ENCODE data around the gene SLC19A1.

SLC19A1 gene

DNA sequence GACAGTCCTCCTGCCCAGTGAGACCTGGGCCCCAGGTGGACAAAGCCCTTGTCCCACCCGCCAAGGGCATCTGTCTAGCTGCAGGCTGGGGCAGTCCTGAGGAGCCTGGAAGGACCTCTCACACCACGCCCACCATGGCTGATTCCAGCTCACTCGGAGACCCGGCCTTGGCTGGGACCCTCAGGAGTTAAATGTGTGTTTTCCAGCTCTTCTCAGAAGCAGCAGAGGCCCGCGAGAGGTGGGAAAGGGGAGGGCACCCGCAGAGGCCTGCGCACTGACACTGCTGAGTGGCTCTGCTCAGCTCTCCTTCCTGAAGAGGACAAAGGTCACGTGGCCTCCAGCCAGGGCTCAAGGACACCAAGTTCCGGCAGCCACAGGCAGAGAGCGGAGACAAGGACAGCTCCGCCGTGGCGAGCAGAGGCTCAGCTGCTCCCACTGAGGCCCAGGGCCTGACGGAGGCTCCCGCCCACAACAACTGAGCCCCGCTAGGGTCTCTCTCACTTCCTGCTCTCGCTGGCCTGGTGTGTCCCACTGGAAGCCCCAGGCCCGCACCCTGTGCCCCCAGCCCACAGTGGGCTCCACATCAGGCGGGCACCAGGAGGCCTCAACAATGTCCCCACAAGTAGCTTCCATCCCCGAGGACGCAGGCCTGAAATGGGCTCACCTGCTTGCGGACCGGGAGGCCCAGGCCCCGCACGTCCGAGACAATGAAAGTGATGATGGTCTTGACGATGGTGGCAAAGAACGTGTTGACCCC is 16.9 kb downstream of the SLC19A1 start:
- TF ChIP-seq POLR2A (IDR thresholded peaks at IDR 0.05; ENCODE audit: low read depth, low read length) = no peak
- TF ChIP-seq POLR2AphosphoS5 (IDR thresholded peaks at IDR 0.05; ENCODE audit: low read depth, low read length) = no peak
- no peak for TF ChIP-seq TAF1 (IDR thresholded peaks at IDR 0.05; ENCODE audit: borderline replicate concordance, low read depth, low read length)
- FAIRE-seq = no peak
- no peak for DNase-seq (ENCODE audit: insufficient read length)

DNA sequence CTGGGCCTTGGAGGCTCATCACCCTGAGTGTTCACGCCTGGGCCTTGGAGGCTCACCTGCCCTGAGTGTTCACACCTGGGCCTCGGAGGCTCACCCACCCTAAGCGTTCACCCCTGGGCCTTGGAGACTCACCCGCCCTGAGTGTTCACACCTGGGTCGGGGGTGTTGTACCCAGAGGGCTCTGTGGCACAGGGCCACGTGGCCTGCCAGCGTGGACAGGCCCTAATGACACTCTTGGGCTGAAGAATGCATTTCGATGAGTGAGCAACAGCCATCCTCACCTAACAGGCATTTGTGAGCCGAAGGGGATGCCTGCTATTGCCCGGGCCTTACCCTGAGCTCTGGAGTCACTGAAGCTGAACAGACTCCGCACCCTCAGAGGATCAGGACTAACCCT is 17.5 kb downstream of the SLC19A1 start:
- FAIRE-seq = no peak

DNA sequence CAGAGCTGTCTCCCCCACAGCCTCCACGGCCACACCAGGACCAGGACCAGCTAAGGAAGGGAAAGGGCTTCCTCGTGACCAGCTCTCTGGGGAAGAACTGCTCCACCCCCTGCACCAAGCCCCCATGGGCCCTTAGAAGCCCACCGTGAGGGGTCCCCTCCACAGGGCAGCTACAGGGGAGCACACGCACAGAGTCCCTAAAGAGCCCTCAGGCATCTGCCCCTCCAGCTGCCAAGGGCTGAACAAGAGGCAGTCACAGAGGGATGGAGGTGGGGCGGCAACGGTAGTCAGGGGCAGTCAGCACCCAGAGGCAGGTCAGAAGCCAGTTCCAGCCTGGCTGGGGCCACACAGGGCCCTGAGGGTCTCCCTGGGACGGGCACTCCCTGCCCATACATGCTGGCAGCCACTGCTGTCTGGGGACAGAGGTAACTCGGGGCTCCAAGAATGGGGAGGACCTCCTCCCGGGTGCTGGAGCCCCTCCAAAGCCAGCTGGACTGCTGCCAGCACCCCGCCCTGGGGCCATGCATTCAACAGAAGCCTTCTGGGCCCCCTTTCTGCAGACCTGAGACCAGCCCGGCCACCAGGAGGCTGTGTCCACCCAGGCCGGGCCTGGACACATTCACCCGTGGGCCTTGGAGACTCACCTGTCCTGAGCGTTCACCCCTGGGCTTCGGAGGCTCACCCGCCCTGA is 18.7 kb downstream of the SLC19A1 start:
- DNase-seq (ENCODE audit: insufficient read length) (no peak), FAIRE-seq (no peak)
- TF ChIP-seq TAF1 (IDR thresholded peaks at IDR 0.05; ENCODE audit: borderline replicate concordance, low read depth, low read length) = no peak
- no peak for TF ChIP-seq POLR2AphosphoS5 (IDR thresholded peaks at IDR 0.05; ENCODE audit: low read depth, low read length)
- TF ChIP-seq POLR2A (IDR thresholded peaks at IDR 0.05; ENCODE audit: low read depth, low read length) = no peak

More for the DNA sequence above, 17.5 kb downstream of the SLC19A1 start:
- TF ChIP-seq POLR2AphosphoS5 (IDR thresholded peaks at IDR 0.05; ENCODE audit: low read depth, low read length) = no peak
- no peak for TF ChIP-seq POLR2A (IDR thresholded peaks at IDR 0.05; ENCODE audit: low read depth, low read length)
- TF ChIP-seq TAF1 (IDR thresholded peaks at IDR 0.05; ENCODE audit: borderline replicate concordance, low read depth, low read length) = no peak
- no peak for DNase-seq (ENCODE audit: insufficient read length)

DNA sequence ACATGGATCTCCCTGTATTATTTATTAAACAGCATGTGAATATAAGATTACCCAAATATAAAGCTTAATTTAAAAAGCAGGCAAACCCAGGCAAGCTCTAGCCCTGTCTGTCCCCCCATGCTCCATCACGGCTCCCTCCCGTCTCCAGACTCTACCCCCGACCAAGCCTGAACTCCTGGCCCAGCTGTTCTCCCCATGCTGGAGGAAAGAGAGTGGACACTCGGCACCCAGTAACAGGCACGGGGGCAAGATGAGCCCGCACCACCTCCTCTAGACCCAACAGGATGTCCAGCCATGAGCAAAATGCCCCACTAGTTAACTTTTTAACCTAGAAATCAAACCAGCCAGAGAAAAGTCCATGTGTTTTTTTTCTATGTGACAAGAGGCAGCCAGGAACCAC is 19.3 kb downstream of the SLC19A1 start:
- TF ChIP-seq POLR2AphosphoS5 (IDR thresholded peaks at IDR 0.05; ENCODE audit: low read depth, low read length) = no peak
- no peak for TF ChIP-seq TAF1 (IDR thresholded peaks at IDR 0.05; ENCODE audit: borderline replicate concordance, low read depth, low read length)
- TF ChIP-seq POLR2A (IDR thresholded peaks at IDR 0.05; ENCODE audit: low read depth, low read length) = no peak
- no peak for FAIRE-seq
- no peak for DNase-seq (ENCODE audit: insufficient read length)

DNA sequence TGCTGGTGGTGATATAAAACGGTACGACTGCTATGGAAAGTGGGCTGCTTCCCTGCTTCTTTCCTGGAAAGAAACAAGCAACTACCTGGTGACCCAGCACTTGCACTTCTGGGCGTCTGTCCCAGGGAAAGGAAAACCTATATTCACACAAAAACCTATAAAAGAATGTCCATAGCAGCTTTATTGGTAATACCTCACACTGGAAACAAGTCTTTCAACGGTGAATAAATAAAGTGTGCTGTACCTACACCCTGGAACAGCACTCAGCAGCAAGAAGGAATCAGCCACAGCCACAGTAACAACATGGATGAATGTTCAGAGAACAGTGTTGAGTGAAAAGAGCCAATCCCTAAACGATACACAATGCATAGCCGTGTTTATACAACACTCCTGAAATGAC is 19.9 kb downstream of the SLC19A1 start:
- no peak for TF ChIP-seq POLR2AphosphoS5 (IDR thresholded peaks at IDR 0.05; ENCODE audit: low read depth, low read length)
- DNase-seq (ENCODE audit: insufficient read length) (no peak), FAIRE-seq (no peak)

DNA sequence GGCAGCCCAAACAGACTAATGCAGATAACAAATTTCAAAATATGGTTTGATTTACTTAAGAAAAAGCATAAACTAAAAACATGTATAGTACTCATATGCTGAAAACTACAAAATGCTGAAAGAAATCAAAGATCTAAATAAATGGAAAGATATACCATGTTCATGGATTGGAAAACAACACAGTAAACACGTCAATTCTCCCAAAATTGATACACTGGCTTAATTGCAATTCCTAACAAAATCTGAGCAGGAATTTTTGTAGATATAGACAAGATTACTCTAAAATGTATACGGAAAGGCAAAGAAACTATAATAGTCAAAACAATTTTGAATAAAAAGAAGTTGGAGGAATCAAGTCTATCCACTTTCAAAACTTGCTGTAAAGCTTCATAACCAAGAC is 21.0 kb downstream of the SLC19A1 start:
- TF ChIP-seq POLR2A (IDR thresholded peaks at IDR 0.05; ENCODE audit: low read depth, low read length) (no peak), POLR2AphosphoS5 (IDR thresholded peaks at IDR 0.05; ENCODE audit: low read depth, low read length) (no peak), TAF1 (IDR thresholded peaks at IDR 0.05; ENCODE audit: borderline replicate concordance, low read depth, low read length) (no peak)
- DNase-seq (ENCODE audit: insufficient read length) (no peak), FAIRE-seq (no peak)

DNA sequence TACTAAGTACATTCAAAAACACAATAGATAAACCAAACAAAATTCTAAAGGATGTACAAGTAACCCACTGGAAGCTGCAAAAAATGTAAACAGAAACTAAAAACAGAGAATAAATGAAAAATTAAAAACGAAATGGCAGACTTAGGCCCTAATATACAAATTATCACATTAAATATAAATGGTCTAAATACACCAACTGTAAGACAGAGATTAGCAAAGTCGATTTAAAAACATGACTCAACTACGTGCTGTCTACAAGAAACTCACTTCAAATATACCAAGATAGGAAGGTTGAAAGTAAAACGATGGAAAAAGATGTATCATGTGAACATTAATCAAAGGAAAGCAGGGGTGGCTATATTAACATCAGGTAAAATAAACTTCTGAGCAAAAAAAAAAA is 23.1 kb downstream of the SLC19A1 start:
- DNase-seq (ENCODE audit: insufficient read length) = no peak
- TF ChIP-seq POLR2A (IDR thresholded peaks at IDR 0.05; ENCODE audit: low read depth, low read length) (no peak), TAF1 (IDR thresholded peaks at IDR 0.05; ENCODE audit: borderline replicate concordance, low read depth, low read length) (no peak), POLR2AphosphoS5 (IDR thresholded peaks at IDR 0.05; ENCODE audit: low read depth, low read length) (no peak)
- no peak for FAIRE-seq

DNA sequence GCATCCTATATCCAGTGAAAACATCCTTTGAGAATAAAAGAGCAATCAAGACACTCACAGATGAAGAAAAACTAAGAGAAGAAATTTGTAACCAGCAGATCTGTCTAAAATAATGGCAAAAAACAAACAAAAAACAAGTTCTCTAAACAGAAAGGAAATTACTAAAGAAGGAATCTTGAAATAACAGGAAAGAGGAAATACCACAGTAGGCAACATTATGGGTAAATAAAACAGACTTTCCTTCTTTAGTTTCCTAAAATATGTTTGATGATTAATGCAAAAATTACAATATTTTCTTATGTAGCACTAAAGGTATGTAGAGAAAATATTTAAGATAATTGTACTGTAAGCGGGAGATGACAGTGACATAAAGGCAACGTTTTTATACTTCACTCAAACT is 23.5 kb downstream of the SLC19A1 start:
- FAIRE-seq = no peak

DNA sequence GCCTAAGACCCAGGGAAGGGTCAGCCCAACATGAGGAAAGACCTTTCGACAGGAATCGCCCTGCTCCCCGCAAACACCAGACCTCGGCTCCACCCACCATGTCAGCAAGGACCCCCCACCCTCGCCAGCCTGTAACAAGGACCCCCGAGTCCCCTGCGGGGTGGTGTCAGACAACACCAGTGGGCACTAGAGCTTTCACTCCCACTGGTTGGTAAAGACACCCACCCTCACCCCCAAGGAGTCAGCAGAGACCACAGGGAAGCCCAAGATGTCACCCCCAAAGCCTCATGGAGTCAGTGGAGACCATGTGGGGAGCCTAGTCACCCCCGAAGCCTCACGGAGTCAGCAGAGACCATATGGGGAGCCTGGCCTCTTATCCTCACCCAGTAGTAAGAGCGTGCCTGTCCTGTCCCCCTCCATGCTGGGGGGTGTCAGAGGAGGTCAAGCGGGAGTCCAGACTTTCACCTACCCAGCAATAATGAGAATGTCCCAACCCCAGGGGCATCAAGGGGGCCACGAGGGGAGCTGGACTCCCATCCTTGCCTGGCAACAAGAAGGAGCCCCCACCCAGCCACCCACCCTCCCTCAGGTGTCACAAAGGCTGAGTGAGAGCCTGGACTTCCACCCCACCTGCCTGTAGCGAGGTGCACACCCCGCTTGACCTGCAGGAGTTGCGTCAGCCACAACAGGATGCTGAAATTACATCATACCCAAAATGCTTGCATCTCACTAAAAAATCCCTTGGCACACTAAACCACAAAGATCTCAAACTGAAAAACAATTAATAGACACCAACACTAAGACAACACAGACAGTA is 24.8 kb downstream of the SLC19A1 start:
- FAIRE-seq = no peak
- no peak for DNase-seq (ENCODE audit: insufficient read length)
- TF ChIP-seq POLR2AphosphoS5 (IDR thresholded peaks at IDR 0.05; ENCODE audit: low read depth, low read length) = no peak

More for the DNA sequence above, 23.5 kb downstream of the SLC19A1 start:
- DNase-seq (ENCODE audit: insufficient read length) = no peak
- TF ChIP-seq POLR2AphosphoS5 (IDR thresholded peaks at IDR 0.05; ENCODE audit: low read depth, low read length) (no peak), TAF1 (IDR thresholded peaks at IDR 0.05; ENCODE audit: borderline replicate concordance, low read depth, low read length) (no peak)

DNA sequence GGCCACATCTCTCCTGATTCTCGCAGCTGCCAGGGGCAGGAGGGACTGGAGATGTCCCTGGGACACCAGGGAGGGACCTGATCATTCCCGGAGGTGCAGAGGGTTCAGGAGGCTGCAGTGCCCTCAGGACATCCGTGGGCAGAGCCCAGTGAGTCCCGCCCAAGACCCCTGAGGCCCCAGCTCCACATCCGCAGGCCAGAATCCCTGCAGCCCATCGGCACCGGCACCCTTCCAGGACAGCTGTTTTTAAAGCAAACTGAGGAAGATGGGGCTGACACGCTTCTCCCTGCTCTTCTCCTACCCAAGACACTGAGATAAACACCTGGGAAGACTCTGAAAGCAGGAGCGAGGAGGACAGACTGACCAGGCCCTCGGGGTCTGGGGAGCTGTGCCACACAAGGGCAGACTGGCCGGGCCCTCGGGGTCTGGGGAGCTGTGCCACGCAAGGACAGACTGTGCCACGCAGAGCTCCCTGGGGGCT is 25.5 kb downstream of the SLC19A1 start:
- FAIRE-seq = no peak
- DNase-seq (ENCODE audit: insufficient read length) = no peak
- no peak for TF ChIP-seq POLR2A (IDR thresholded peaks at IDR 0.05; ENCODE audit: low read depth, low read length)
- no peak for TF ChIP-seq TAF1 (IDR thresholded peaks at IDR 0.05; ENCODE audit: borderline replicate concordance, low read depth, low read length)
- TF ChIP-seq POLR2AphosphoS5 (IDR thresholded peaks at IDR 0.05; ENCODE audit: low read depth, low read length) = no peak

DNA sequence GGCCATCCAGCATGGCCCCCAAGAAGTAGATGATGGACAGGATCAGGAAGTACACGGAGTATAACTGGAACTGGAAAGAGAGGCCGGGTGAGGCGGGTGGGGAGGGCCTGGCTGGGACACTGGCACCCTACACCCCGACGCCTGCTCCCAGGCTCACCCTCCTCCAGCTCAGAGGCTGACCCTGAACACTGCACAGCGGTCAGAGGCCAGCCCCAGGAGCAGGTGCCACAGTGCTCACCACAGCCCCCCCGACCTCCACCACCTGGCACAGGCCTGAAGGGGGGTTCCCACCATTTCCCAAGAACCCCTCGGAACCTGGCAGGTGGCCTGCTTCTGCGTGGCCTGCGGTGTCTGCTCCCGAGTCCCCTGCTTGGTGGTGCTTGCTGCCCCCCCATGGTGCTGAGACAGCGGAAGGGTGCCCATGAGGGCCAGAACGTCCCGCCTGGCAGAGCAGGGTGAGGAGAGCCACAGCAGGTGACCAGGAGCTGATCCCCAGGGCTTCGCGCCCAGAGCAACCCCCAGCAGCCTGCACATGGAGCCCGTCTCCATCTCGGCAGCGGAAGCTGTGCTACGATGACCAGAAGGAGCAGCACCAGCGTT is 26.1 kb downstream of the SLC19A1 start:
- FAIRE-seq (no peak), DNase-seq (ENCODE audit: insufficient read length) (no peak)
- no peak for TF ChIP-seq POLR2A (IDR thresholded peaks at IDR 0.05; ENCODE audit: low read depth, low read length)
- no peak for TF ChIP-seq POLR2AphosphoS5 (IDR thresholded peaks at IDR 0.05; ENCODE audit: low read depth, low read length)
- no peak for TF ChIP-seq TAF1 (IDR thresholded peaks at IDR 0.05; ENCODE audit: borderline replicate concordance, low read depth, low read length)
